ENCODE measurements around the gene KHDC4. TPM values are rescaled to one million over a fixed set of nuclear protein-coding genes. Genes with fewer than 3 reads are reported as not detected.

Gene KHDC4
- total RNA-seq, 1 experiment from 2014 or later: 93.3 TPM

- no peak for DNase-seq (ENCODE audit: low spot score)
- Histone ChIP-seq H3K27me3 (replicated peaks; ENCODE audit: insufficient read depth, low read depth, low read length, poor library complexity) (no peaks in the 10 kb centered on the region), H3K9me3 (ENCODE audit: low read depth, low read length, poor library complexity, severe bottlenecking) (no peaks in the 10 kb centered on the region), H3K4me3 (ENCODE audit: low read depth, low read length, poor library complexity, severe bottlenecking) (no peak overlapping the region), H3K27ac (ENCODE audit: low read depth, low read length, poor library complexity, severe bottlenecking) (no peak overlapping the region), H3K4me1 (ENCODE audit: insufficient read depth, low read length, poor library complexity, severe bottlenecking) (no peaks in the 10 kb centered on the region), H3K36me3 (ENCODE audit: insufficient read depth, low read length, poor library complexity, severe bottlenecking) (peaks cover 58% of the 10 kb centered on the region)
- ChIA-PET POLR2A (ENCODE audit: low non-redundant PET) (no interaction called here), CTCF (no interaction called here)
- TF ChIP-seq EZH2 (IDR thresholded peaks at IDR 0.05; ENCODE audit: borderline replicate concordance, low read depth, low read length, poor library complexity, severe bottlenecking) (no peak), CTCF (conservative IDR thresholded peaks at IDR 0.05; ENCODE audit: low read depth, low read length) (no peak)
- intact Hi-C loops (cut with micrococcal nuclease; ENCODE audit: unreplicated experiment): no loop called here
- BruUV-seq (replicated peaks): TSS peak; percentile 45
Observed at GRCh38 chr1:155947292-155947691, 13.1 kb upstream of the KHDC4 start.

GRCh38 chr1:155946633-155947219, 12.5 kb upstream of the KHDC4 start:
- H3K27ac ChIP-seq (ENCODE audit: low read depth, low read length, poor library complexity, severe bottlenecking): no peak overlapping the region
- CTCF ChIA-PET: no interaction called here
- intact Hi-C loops (cut with micrococcal nuclease; ENCODE audit: unreplicated experiment): no loop called here
- no peak for DNase-seq (ENCODE audit: low spot score)
- H3K4me1 ChIP-seq (ENCODE audit: insufficient read depth, low read length, poor library complexity, severe bottlenecking): peaks cover 2% of the 10 kb centered on the region
- POLR2A ChIA-PET (ENCODE audit: low non-redundant PET): no interaction called here
- no peaks in the 10 kb centered on the region for H3K9me3 ChIP-seq (ENCODE audit: low read depth, low read length, poor library complexity, severe bottlenecking)
- H3K36me3 ChIP-seq (ENCODE audit: insufficient read depth, low read length, poor library complexity, severe bottlenecking): peaks cover 52% of the 10 kb centered on the region
- no peak for TF ChIP-seq EZH2 (IDR thresholded peaks at IDR 0.05; ENCODE audit: borderline replicate concordance, low read depth, low read length, poor library complexity, severe bottlenecking)
- no peak for TF ChIP-seq CTCF (conservative IDR thresholded peaks at IDR 0.05; ENCODE audit: low read depth, low read length)
- no peak overlapping the region for H3K4me3 ChIP-seq (ENCODE audit: low read depth, low read length, poor library complexity, severe bottlenecking)
- H3K27me3 ChIP-seq (replicated peaks; ENCODE audit: insufficient read depth, low read depth, low read length, poor library complexity): no peaks in the 10 kb centered on the region
- no TSS peak for BruUV-seq (replicated peaks)

- Histone ChIP-seq H3K4me1 (ENCODE audit: insufficient read depth, low read length, poor library complexity, severe bottlenecking) (peaks cover 20% of the 10 kb centered on the region), H3K4me3 (ENCODE audit: low read depth, low read length, poor library complexity, severe bottlenecking) (no peak overlapping the region), H3K27ac (ENCODE audit: low read depth, low read length, poor library complexity, severe bottlenecking) (peak overlapping the region; percentile 50), H3K36me3 (ENCODE audit: insufficient read depth, low read length, poor library complexity, severe bottlenecking) (peaks cover 29% of the 10 kb centered on the region), H3K27me3 (replicated peaks; ENCODE audit: insufficient read depth, low read depth, low read length, poor library complexity) (no peaks in the 10 kb centered on the region), H3K9me3 (ENCODE audit: low read depth, low read length, poor library complexity, severe bottlenecking) (no peaks in the 10 kb centered on the region)
- ChIA-PET CTCF (interaction anchor here (0.6 kb wide), 2 partner anchors 109 to 772 kb away, joined by 3 to 4 read pairs; partner anchors contain the start of genes KRTCAP2 and UBQLN4), POLR2A (ENCODE audit: low non-redundant PET) (no interaction called here)
- BruUV-seq (replicated peaks): no TSS peak
- DNase-seq (ENCODE audit: low spot score): no peak
- TF ChIP-seq EZH2 (IDR thresholded peaks at IDR 0.05; ENCODE audit: borderline replicate concordance, low read depth, low read length, poor library complexity, severe bottlenecking) (no peak), CTCF (conservative IDR thresholded peaks at IDR 0.05; ENCODE audit: low read depth, low read length) (no peak)
- intact Hi-C loops (cut with micrococcal nuclease; ENCODE audit: unreplicated experiment): loop anchor here (5.0 kb wide), 1 partner anchor 33 kb away; the partner anchor contains the start of gene ARHGEF2
Observed at GRCh38 chr1:155944444-155944799, 10.2 kb upstream of the KHDC4 start.
